Smooth muscle cell (in vitro differentiated cells): Measurements from ENCODE around the gene CNNM2. TPM values are rescaled to one million over a fixed set of nuclear protein-coding genes. Genes with fewer than 3 reads are reported as not detected.
A peak's percentile ranks its signal among the peaks of the same experiment; 100 is the strongest.

Experiments
- DNase-seq: peaks from one replicate; lab custom pipeline; 2025; ENCODE audit not compliant: unreplicated experiment; lab: John Stamatoyannopoulos, UW
- H2AFZ ChIP-seq: fragments of 200-600 bp; sonication (generic); 2 replicates; pipeline ENCODE4 v1.6.0; 2016; ENCODE audit warnings: antibody characterized with exemption, low read depth, mild to moderate bottlenecking
- H3F3A ChIP-seq: fragments of 200-600 bp; sonication (generic); 2 replicates; pipeline ENCODE4 v1.6.0; 2017; ENCODE audit warnings: antibody characterized with exemption, low read depth
- H3K27ac ChIP-seq: fragments of 200-600 bp; sonication (generic); 2 replicates; pipeline ENCODE4 v1.5.1; 2016; ENCODE audit warnings: low read depth, mild to moderate bottlenecking
- H3K27me3 ChIP-seq: fragments of 200-600 bp; sonication (generic); 2 replicates; pipeline ENCODE4 v1.6.1; 2016; ENCODE audit warnings: low read depth, mild to moderate bottlenecking
- H3K36me3 ChIP-seq: fragments of 200-600 bp; sonication (generic); 2 replicates; pipeline ENCODE4 v1.5.1; 2016; ENCODE audit warnings: low read depth
- H3K4me1 ChIP-seq: fragments of 200-600 bp; sonication (generic); 2 replicates; pipeline ENCODE4 v1.5.1; 2016; ENCODE audit warnings: low read depth
- H3K4me2 ChIP-seq: fragments of 200-600 bp; sonication (generic); 2 replicates; pipeline ENCODE4 v1.6.0; 2016; ENCODE audit warnings: mild to moderate bottlenecking
- H3K4me3 ChIP-seq: fragments of 200-600 bp; sonication (generic); 2 replicates; pipeline ENCODE4 v1.5.1; 2016; ENCODE audit warnings: mild to moderate bottlenecking
- H3K79me2 ChIP-seq: fragments of 200-600 bp; sonication (generic); 2 replicates; pipeline ENCODE4 v1.6.0; 2016; ENCODE audit warnings: low read depth, mild to moderate bottlenecking
- H3K9ac ChIP-seq: fragments of 200-600 bp; sonication (generic); 2 replicates; pipeline ENCODE4 v1.6.0; 2016; ENCODE audit warnings: low read depth
- H3K9me3 ChIP-seq: fragments of 200-600 bp; sonication (generic); replicated peaks from 2 replicates; pipeline ENCODE4 v1.5.1; 2016; ENCODE audit warnings: low read depth
- H4K20me1 ChIP-seq: fragments of 200-600 bp; sonication (generic); 2 replicates; pipeline ENCODE4 v1.6.0; 2016; ENCODE audit warnings: low read depth
- WGBS: methylation state at CpG from one replicate; pipeline ENCODE4 v1.1.7; 2016; ENCODE audit warnings: low lambda C conversion rate; 5-methylcytosine and 5-hydroxymethylcytosine counted together
- polyA plus RNA-seq: library from polyadenylated mRNA; unstranded; fragments of >200 nt; fragmentation: Nextera tagmentation; extraction: Ambion mirVana; gene quantifications from 2 replicates; pipeline ENCODE4 v1.2.1, GENCODE V29; 2016
- total RNA-seq: library from RNA; depleted of rRNA; stranded (reverse); fragments of >200 nt; gene quantifications from 2 replicates; pipeline ENCODE4 v1.2.3, GENCODE V29; 2014
- TF ChIP-seq, protein P1 (sequence below): fragments of 200-600 bp; sonication (generic); IDR thresholded peaks from 2 replicates; pipeline ENCODE4 v1.5.1; 2017; ENCODE audit warnings: borderline replicate concordance, mild to moderate bottlenecking, antibody characterized with exemption; ENCODE audit not compliant: insufficient read depth, poor library complexity, severe bottlenecking

CNNM2 gene
- total and polyA plus RNA-seq, 2 experiments from 2014 or later: 5.5 to 8.4 TPM

DNA sequence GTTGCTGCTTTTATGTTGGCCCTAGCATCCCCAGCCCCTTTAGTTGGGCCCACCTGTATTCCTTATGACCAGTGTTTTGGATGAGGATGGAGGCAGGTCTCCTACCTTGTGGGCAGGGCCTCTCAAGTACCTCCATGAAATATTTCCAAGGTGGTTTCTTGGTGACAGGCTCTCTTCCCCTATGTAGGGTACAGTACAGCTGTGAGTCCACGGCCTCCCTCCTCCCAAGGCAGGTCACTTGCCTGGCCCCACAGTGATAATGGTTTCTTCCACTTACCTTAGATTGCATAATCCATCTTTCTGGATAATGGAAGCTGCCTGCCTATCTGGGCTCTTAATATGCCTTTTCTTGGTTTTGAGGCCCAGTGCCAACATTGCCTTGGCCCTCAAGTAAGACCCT is 164.6 kb downstream of the CNNM2 start:
- peaks cover 10% of the 10 kb centered on the region for H3F3A ChIP-seq
- H3K9ac ChIP-seq: no peak overlapping the region
- no peak for DNase-seq
- no peaks in the 10 kb centered on the region for H4K20me1 ChIP-seq
- H3K27me3 ChIP-seq: no peaks in the 10 kb centered on the region
- H3K36me3 ChIP-seq: no peaks in the 10 kb centered on the region
- no peaks in the 10 kb centered on the region for H3K4me1 ChIP-seq
- no peak overlapping the region for H3K4me3 ChIP-seq
- no peak overlapping the region for H3K4me2 ChIP-seq
- TF ChIP-seq, protein P1, sequence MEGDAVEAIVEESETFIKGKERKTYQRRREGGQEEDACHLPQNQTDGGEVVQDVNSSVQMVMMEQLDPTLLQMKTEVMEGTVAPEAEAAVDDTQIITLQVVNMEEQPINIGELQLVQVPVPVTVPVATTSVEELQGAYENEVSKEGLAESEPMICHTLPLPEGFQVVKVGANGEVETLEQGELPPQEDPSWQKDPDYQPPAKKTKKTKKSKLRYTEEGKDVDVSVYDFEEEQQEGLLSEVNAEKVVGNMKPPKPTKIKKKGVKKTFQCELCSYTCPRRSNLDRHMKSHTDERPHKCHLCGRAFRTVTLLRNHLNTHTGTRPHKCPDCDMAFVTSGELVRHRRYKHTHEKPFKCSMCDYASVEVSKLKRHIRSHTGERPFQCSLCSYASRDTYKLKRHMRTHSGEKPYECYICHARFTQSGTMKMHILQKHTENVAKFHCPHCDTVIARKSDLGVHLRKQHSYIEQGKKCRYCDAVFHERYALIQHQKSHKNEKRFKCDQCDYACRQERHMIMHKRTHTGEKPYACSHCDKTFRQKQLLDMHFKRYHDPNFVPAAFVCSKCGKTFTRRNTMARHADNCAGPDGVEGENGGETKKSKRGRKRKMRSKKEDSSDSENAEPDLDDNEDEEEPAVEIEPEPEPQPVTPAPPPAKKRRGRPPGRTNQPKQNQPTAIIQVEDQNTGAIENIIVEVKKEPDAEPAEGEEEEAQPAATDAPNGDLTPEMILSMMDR: no peak
- no peak overlapping the region for H2AFZ ChIP-seq
- H3K79me2 ChIP-seq: no peaks in the 10 kb centered on the region
- no peak overlapping the region for H3K27ac ChIP-seq
- 96% methylated on average over 1 of the region's 1 CpG for WGBS
- no peaks in the 10 kb centered on the region for H3K9me3 ChIP-seq

DNA sequence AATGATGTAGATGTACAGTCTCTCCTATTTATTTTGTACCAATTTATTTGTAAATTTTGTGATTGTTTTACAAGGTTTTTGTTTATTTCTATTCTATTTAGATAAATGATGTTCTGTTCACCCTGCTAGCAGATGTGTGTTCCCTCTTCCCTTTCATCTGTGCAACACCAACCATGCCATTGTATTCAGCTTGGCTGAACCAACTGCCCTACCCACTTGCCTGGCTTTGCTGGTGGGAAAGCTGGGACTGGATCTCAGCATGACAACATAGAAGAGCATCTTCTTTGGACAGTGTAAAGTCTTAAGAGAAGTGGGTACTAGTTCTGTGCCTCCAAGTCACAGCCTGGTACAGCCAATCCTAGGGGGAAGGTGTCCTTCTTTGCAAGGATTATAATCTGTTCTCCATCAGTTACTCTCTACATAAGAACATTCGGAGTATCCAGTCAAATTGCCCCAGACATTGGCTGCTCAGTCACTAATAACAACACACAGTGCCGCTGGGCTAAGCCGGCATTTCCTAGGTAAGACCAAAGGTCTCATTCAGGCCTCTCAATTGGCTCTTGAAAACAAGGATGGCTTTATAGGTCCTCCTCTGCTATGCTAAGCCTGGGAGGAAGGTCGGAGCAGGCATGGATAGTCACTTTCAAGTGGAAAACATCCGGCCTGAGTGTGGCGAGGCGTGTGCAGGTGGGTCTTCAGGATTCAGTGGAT is 165.3 kb downstream of the CNNM2 start:
- H3K36me3 ChIP-seq: no peaks in the 10 kb centered on the region
- no peak for DNase-seq
- no peaks in the 10 kb centered on the region for H3K9me3 ChIP-seq
- 94% methylated on average over 7 of the region's 7 CpGs for WGBS
- no peak overlapping the region for H3K9ac ChIP-seq
- H3K4me2 ChIP-seq: no peak overlapping the region
- H3K27me3 ChIP-seq: no peaks in the 10 kb centered on the region
- no peak overlapping the region for H2AFZ ChIP-seq
- H3K79me2 ChIP-seq: no peaks in the 10 kb centered on the region
- no peaks in the 10 kb centered on the region for H4K20me1 ChIP-seq
- H3K4me1 ChIP-seq: no peaks in the 10 kb centered on the region
- no peak overlapping the region for H3K4me3 ChIP-seq
- H3K27ac ChIP-seq: no peak overlapping the region
- TF ChIP-seq, protein P1: no peak
- H3F3A ChIP-seq: peaks cover 13% of the 10 kb centered on the region

DNA sequence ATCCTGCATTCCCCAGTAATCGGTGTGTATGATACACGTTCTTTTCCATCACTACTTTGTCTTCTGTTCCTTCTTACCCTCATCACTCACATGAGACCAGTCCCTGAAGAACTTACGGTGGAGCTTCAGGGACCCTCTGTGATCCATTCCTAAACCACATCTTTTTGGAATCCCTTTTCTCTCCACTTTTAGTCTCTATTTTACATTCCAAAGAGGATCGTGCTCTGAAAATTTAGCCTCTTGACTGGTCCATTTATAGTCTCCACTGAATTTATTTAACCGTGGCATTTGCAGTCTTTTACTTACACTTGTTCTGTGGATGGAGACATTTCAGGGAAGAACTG is 165.9 kb downstream of the CNNM2 start:
- Histone ChIP-seq H3K9ac (no peak overlapping the region), H3K4me2 (no peak overlapping the region), H2AFZ (no peak overlapping the region), H3K27ac (no peak overlapping the region), H3F3A (peaks cover 13% of the 10 kb centered on the region), H3K27me3 (no peaks in the 10 kb centered on the region), H3K79me2 (no peaks in the 10 kb centered on the region), H3K4me1 (no peaks in the 10 kb centered on the region), H3K36me3 (no peaks in the 10 kb centered on the region), H3K9me3 (no peaks in the 10 kb centered on the region), H3K4me3 (no peak overlapping the region), H4K20me1 (no peaks in the 10 kb centered on the region)
- no peak for DNase-seq
- 98% methylated on average over 5 of the region's 5 CpGs for WGBS
- TF ChIP-seq, protein P1: no peak

DNA sequence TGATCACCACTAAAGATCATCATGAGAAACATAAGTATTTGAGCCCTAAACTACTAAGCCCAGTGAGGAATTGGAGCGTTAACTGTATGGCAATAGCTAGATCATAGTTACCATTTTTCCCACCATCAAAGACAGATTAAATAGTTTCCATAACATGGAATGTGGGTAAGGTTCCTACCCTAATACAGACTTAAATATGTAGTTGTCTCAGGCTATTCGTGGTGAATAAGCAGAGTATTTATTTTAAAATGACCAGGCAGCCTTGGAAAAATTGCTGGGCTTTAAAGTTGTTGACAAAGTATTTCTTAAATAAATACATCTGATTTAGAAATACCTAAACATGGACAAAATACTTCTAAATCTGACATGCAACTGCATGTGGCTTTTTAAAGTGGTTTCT is 168.2 kb downstream of the CNNM2 start:
- Histone ChIP-seq H3K79me2 (no peaks in the 10 kb centered on the region), H3K9ac (no peak overlapping the region), H3K27ac (peak overlapping the region; percentile 46), H3K4me2 (no peak overlapping the region), H3K9me3 (no peaks in the 10 kb centered on the region), H3K4me1 (no peaks in the 10 kb centered on the region), H2AFZ (no peak overlapping the region), H3K36me3 (no peaks in the 10 kb centered on the region), H3K4me3 (no peak overlapping the region), H3K27me3 (no peaks in the 10 kb centered on the region), H3F3A (peaks cover 16% of the 10 kb centered on the region), H4K20me1 (no peaks in the 10 kb centered on the region)
- WGBS: 72% methylated on average over 2 of the region's 2 CpGs
- DNase-seq: no peak
- TF ChIP-seq, protein P1: no peak
